Right ventricle myocardium inferior (tissue), 1 donor: Measurements from ENCODE around the gene BAIAP2. TPM values are rescaled to one million over a fixed set of nuclear protein-coding genes. Genes with fewer than 3 reads are reported as not detected.

Experiments
- ATAC-seq: fragments of 200-7000 bp; cut with Tn5 transposase; one replicate; pipeline ENCODE4 v1.9.1; 2020; ENCODE audit warnings: mild to moderate bottlenecking, moderate library complexity
- DNase-seq: peaks from one replicate; pipeline ENCODE4 v3.0.0; 2021; ENCODE audit errors: missing footprints
- intact Hi-C: fragments of 100-400 bp; cut with DNase I; formaldehyde crosslinking; loops from one replicate; pipeline ENCODE4 v1.11.0; 2022
- total RNA-seq: library from RNA; stranded (reverse); fragmentation: NEBNext Ultra II Directional; extraction: Animal tissue kit (Norgen Biotek cat#: 25700); gene quantifications from one replicate; pipeline ENCODE4 v1.2.1, GENCODE V29; 2021
- donor health status: DM: no; HTN: yes; CAD: no; lungs with severe emphysema.

BAIAP2 gene
- total RNA-seq, 1 donor from 2014 or later: 32.1 TPM

GRCh38 chr17:81154961-81155360 lies 120.0 kb downstream of the BAIAP2 start:
- ATAC-seq: no peak

GRCh38 chr17:81156866-81157805 lies 122.2 kb downstream of the BAIAP2 start:
- intact Hi-C loops: no loop called here
- DNase-seq (peak; percentile 63), ATAC-seq (no peak)

More at GRCh38 chr17:81154961-81155360, 120.0 kb downstream of the BAIAP2 start:
- DNase-seq: peak; percentile 78
- intact Hi-C loops: no loop called here

GRCh38 chr17:81157848-81158687 lies 123.1 kb downstream of the BAIAP2 start:
- ATAC-seq (no peak), DNase-seq (peak; percentile 57)
- intact Hi-C loops: no loop called here

GRCh38 chr17:81158688-81159590 lies 124.0 kb downstream of the BAIAP2 start:
- DNase-seq (peak; percentile 60), ATAC-seq (no peak)
- intact Hi-C loops: no loop called here

GRCh38 chr17:81159611-81160265 lies 124.8 kb downstream of the BAIAP2 start:
- ATAC-seq (no peak), DNase-seq (peak; percentile 46)
- intact Hi-C loops: no loop called here

- DNase-seq: peak; percentile 91
- no peak for ATAC-seq
- intact Hi-C loops: no loop called here
Observed at GRCh38 chr17:81160306-81160705, 125.4 kb downstream of the BAIAP2 start.

- ATAC-seq: no peak
- intact Hi-C loops: no loop called here
- peak; percentile 72 for DNase-seq
Observed at GRCh38 chr17:81160747-81161453, 125.9 kb downstream of the BAIAP2 start.

GRCh38 chr17:81161536-81161935 lies 126.6 kb downstream of the BAIAP2 start:
- intact Hi-C loops: no loop called here
- ATAC-seq: no peak
- peak; percentile 37 for DNase-seq

GRCh38 chr17:81161972-81162371 lies 127.0 kb downstream of the BAIAP2 start:
- no peak for ATAC-seq
- intact Hi-C loops: no loop called here
- DNase-seq: peak; percentile 54

- intact Hi-C loops: no loop called here
- DNase-seq: peak; percentile 30
- ATAC-seq: no peak
Observed at GRCh38 chr17:81162491-81162890, 127.5 kb downstream of the BAIAP2 start.

- DNase-seq (peak; percentile 67), ATAC-seq (no peak)
- intact Hi-C loops: no loop called here
Observed at GRCh38 chr17:81163051-81163695, 128.2 kb downstream of the BAIAP2 start.

GRCh38 chr17:81163703-81164370 lies 128.9 kb downstream of the BAIAP2 start:
- DNase-seq (peak; percentile 23), ATAC-seq (no peak)
- intact Hi-C loops: no loop called here

- ATAC-seq (no peak), DNase-seq (no peak)
- intact Hi-C loops: no loop called here
Observed at GRCh38 chr17:81164371-81165245, 129.7 kb downstream of the BAIAP2 start.

GRCh38 chr17:81165246-81166032 lies 130.5 kb downstream of the BAIAP2 start, which contains the start of gene PVALEF:
TSS of gene PVALEF (plus strand) at chr17:81165507. CDS start at chr17:81181227, 15,720 bp downstream.
- intact Hi-C loops: no loop called here
- DNase-seq (no peak), ATAC-seq (no peak)

GRCh38 chr17:81166033-81166492 lies 131.1 kb downstream of the BAIAP2 start, which contains the start of gene AATK:
TSS of gene AATK (minus strand) at chr17:81166221. CDS start at chr17:81165992, 229 bp downstream.
- ATAC-seq (no peak), DNase-seq (no peak)
- intact Hi-C loops: no loop called here
